ENCODE measurements around the gene ROCK2.

Gene ROCK2

DNA sequence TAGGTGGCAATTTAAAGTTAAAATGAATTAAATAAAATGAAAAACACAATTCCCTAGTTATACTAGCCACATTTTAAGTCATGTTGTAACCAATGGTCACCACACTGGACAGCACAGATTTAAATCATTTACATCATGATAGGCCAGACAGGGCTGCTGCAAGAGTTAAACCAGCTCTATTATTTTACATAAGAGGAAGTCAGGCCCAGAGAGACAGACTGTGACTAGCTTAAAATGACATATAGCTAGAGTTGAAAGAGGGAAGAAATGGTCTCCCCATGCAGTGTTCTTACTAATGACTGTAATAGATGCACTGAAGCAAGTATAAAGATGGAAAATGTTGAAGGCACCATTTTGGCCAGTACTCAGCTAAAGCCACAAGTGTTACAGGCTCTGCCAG is 119.5 kb downstream of the ROCK2 start:
- no peak for DNase-seq

DNA sequence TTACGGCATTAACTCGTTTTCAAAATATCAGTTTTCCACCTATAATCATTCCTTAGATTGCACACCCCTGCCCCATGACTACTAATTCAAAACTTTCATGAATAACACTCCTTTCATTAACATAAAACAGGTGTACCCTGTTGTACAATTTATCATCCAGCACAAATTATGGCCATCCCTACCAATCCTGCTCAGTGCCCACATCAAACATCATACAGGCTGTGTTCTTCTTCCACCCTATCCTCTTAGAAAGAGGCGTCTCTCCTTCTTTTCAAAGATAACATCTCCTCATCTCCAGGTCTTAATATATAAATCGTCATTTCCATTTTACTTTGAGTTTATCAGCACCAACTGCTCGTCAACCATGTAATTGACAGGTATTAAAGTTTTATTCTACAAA is 121.6 kb downstream of the ROCK2 start:
- DNase-seq = no peak

DNA sequence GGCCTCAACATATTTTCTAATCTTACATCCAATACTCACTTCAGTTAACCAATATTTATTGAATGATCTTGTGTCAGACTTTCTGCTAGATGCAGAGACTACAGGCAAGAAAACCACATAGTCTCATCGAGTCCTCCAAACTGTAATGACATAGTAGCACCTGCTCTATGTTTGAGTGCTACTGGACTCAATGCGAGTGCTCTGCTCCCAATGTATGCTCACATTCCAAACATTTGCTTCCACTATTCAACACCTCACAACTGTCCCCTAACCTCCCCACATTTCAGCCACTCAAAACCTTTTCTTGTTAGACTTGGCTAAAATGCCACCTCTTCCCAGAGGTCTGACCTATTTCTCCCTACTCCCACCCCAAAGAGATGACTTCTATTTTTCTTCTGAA is 124.0 kb downstream of the ROCK2 start:
- no peak for DNase-seq

DNA sequence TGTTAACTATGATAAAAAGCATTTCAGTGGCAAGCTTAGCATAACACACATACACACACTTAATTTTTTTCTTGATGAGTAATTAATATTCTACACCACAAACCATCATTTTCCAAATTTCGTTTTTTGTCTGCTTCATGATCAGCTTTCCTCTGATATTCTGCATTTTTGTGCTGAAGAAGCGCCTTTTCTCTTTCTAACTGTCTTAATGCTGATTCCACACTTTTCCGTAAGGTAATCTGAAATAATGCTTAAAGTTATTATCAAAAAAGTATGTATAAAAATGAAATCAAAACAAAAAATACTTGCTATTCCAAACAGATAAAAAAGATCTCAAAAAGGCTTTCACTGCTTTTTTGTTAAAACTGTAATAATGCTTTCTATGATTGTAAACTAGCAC is 129.0 kb downstream of the ROCK2 start:
- DNase-seq = no peak

DNA sequence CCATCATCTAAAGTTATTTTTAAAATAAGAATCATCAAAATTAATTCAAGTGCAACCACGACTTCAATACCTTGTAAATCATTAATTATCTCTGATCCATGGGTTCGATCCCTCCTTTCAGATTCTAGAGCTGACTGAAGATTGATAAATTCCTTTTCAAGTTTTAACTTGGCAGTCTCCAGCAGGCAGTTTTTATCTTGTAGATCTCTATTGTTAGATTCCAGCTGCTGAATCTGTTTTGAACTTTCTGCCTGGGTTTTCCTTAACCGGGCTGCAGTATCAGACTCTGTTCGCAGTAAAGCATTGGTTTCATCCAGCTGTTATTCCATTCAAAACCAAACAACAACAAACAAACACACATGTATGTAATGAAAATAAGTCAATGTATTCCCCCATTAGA is 129.7 kb downstream of the ROCK2 start:
- DNase-seq = no peak

DNA sequence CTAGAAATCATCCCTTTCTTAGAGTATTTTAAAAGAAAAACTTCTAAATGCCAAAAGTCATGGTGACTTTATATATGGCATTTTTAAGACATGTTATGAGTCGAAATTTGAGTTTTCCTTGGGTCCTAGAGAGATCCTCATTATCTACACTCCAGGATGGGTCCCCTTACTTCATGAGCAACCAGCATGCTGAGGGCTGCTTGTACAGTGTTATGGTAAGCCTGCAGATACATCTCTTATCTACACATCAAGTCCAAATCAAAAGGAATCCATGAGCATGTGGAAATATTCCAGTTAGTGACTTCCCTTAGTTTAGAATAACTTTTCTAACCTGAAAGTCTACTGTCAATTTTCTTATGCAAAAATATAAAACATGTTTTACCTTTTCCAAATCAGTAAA is 130.5 kb downstream of the ROCK2 start:
- no peak for DNase-seq

DNA sequence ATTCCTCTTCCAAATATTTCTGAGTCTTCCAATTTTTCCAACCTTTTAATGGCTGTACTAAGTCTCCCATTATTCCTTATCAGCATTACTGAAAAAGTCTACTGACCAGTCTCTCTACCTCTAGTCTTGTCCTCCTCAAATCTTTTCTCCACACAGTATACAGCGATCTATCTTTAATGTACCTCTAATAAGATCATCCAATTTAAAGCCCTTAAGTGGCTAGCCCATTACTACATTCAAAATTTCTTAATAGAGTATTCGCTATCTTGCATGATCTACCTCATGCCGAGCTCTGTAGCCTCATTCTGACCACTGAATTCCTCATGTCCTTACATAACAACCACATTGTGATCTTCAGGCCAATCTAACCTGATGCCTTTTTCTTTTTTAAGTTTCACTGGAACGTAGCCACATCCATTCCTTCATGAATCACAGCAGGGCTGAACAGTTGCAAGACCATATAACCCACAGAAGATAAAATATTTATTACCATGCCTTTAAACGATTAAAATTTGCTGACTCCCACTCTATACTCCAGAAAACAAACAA is 131.3 kb downstream of the ROCK2 start:
- no peak for DNase-seq

DNA sequence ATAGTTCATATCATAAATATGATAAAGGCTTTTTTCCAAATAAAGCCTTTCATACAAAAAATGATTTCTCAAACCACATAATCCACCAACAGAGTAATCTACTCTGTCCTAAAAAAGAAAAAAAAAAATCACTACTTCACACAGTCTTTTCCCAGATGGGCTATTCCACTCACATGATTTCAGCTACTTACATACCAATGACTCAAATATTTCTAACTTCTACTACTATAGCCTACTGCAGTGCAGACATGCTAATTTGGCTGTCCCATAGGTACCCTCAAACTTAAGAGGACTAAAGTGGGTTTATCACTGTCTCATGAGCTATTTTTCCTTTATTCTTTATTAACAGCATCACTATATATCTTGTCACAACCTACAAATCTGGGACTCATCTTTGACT is 131.8 kb downstream of the ROCK2 start:
- no peak for DNase-seq

DNA sequence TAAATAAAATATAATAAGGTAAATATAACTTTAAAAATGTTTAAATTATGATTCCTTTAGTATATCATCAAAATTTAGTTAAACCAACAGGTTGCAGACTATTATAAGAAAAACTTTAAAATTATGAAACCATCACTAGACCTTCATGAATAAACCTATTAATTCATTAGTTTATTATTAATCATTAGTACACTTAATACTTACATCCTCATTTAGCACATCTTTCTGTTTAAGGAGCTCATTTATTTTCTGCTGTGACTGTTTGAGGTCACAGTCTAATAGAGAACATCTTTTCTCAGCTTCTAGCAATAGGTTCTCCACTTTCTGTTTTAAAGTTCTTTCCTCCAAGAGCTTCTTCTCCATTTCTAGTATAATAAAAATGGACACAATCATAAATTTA is 136.4 kb downstream of the ROCK2 start:
- no peak for DNase-seq

DNA sequence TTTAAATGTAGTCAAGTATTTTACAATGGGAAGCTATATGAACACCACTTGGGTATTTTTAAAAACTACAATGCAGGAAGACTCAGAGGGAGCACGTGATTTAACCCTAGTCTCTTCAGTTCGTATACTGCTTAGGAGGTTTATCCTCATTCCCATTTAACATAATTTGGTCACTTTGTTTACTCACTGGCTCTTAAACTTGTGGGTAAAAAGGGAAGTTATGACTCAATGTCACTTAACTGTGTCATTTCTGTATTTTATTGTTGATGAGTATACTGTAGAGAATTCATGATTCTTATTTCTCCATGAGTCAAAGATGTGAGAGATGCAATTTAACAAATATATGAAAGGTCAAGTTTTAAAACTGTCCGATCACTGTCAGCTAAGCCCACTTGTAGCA is 141.0 kb downstream of the ROCK2 start:
- no peak for DNase-seq

DNA sequence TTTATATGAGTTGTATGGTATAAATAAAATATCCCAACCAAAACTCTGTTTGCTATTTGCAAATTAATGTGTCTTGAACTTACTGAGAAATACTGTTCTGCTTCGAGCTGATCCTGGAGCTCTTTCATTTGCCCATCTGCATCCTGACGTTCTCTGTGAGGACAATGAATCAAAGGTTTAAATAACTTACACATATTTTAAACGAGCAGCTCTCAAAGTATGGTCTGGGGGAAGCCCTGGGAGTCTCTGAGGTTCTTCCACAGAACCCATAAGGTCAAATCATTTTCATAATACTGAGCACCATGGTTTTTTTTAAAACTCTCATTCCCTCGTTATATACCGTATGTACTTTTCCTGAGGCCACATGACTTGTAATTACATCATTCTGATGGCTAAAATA is 142.5 kb downstream of the ROCK2 start:
- no peak for DNase-seq

DNA sequence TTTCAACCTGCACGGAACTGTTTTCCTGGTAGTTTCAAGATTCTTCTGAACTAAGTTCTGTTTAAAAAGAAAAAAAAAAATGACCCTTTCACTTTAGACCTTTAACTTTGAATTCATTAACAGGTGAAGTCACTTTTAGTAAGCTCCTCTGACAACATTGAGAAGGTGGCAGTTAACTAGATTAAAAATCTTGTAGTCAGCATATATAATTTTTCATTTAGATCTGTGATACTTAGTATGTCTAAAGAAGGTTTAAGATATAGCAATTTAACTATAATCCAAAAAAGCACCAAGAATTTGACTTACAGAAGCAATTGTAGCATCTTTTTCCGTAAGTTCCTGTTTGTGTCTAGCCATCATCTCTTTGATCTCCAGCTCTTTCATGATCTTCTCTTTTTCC is 143.8 kb downstream of the ROCK2 start:
- no peak for DNase-seq

DNA sequence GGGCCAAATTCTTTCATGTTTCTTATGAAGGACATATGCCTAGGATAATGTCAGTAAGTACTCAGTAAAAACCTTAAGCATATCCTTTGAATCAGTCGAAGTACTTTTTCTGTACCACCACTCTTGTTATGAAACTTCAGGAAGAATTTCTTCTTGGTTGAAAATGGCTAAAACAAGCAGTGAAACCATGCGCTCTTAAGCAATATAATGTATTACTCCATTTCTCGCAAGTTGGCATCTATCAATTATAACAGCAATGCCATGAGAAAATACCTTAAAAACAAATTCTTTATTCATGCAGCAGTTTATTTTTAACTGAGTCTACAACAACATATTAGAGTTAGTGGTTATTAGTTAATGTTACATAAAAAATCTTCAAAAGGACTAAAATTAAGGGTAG is 148.2 kb downstream of the ROCK2 start:
- DNase-seq = no peak

DNA sequence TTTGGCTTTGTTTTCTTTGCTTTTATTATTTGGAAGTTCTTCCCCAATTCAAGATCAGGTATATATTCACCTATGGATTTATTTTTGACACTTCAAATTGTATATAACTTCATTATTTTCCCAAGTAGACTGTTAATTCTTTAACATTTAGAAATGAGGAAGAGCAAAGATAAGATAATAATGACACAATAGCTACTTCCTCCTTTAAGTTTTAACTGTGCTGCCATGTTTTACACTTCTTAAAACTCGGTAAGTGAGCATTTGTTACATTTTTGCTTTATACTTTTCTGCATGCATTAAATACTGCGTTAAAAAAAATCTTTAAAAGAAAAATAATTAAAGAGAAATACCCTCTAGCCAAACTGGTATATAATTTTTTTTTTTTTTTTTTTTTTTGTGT is 156.7 kb downstream of the ROCK2 start:
- DNase-seq = no peak

DNA sequence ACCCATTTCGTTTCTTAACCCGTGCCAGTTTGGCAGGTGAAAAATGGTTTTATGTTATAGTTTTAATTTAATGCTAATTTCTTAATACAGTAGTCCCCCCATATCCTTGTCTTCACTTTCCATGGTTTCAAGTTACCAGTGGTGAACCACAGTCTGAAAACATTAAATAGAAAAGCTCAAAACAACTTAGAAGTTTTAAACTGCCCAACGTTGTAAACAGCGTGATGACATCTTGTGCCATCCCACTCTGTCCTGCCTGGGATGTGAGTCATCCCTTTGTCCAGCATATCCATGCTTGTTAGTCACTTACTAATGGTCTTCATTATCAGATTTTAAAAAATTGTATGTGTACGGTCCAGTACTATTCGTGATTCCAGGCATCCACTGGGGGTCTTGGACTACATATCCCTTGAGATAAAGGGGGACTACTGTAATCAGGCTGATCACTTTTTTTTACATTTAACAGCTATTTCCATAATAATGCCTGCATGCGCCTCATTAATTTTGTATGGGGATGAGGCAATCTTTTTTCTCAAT is 157.3 kb downstream of the ROCK2 start:
- DNase-seq = no peak

DNA sequence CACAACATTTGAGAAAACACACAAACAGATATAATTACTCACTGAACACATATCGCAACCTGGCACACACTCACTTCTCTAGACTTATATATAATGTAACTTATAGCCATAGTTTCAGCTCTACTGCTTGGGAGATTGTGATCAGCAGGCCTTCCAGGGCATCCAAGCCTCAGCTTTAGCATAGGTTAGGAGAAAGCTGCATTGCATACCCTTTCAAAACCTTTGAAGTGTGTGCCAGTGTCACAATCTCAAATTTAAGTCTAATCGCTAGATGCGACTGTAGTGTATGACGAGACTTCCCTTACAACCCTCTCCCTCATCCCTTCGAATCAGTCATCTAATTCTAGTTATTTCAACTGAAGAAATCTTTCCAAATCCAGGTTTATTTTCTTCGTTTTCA is 158.3 kb downstream of the ROCK2 start:
- no peak for DNase-seq

DNA sequence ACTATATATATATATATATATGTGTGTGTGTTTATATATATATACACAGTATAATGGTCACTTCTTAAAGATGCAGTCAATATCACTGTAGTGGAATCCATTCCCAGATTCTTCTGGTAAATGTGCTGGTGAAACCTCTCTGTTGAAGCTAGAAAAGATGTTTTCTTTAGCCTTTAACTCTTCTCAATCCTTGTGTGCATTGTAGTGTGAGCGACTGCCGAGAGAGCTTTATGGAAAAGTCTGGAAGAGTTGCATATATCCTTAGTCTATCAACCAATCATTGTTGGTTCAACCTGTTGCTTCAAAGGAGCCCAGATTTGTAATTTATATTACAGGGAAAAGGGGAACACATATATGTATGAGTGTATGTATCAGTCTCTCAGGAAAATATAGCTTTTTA is 161.5 kb downstream of the ROCK2 start:
- no peak for DNase-seq

DNA sequence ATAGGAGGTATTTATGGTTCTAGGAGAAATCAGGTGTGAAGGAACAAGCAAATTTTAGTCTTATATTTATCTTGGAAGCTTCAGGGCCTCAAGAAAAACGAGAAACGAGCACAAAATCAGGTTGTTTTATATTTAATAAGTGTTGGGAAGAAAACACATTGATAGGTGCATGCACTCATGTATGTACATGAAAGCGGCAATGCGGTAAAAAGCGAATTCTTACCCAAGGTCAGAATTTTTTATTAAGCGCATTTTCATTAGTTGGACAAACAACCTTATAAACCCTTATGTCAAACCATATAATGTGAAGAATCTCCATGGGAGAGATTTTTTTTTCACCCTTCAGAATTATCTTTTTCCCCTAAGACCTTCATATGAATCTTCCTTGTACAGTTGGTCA is 163.8 kb downstream of the ROCK2 start:
- DNase-seq = no peak

DNA sequence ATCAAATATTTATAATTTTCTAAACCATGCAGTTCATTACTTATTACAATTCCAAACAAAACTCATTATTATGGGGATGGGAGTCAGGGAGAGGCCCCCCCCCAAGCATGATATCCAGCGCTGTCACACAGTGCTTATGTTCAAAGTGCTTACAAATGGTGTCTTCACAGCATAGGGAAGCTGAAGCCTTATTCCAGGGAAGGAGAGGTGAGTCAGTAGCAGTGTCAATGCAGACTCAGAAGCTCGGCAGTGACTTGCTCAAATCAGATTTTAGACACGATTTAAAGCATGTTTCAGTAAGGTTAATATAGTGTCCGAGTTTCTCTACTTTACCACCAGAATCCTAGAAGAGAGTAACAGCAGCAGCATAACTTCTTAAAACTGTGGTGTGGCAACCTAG is 164.5 kb downstream of the ROCK2 start:
- DNase-seq = no peak

DNA sequence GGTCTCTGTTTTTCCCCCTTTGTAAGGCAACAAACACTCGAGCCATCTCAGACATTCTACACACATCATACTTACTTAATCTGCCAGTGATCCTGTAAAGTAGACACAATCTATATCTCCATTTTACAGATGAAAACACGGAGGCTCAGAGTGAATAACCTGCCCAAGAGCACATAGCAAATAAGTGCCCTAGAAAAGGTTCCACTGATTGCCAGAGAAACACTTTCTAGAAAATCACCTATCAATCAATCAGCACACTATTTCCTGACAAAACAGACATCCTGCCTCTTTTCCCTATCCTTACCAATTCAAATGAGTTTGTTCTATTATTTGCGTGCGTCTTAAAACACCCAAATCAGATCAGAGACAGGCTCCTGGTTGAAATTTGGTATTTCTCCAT is 165.2 kb downstream of the ROCK2 start:
- DNase-seq = no peak

DNA sequence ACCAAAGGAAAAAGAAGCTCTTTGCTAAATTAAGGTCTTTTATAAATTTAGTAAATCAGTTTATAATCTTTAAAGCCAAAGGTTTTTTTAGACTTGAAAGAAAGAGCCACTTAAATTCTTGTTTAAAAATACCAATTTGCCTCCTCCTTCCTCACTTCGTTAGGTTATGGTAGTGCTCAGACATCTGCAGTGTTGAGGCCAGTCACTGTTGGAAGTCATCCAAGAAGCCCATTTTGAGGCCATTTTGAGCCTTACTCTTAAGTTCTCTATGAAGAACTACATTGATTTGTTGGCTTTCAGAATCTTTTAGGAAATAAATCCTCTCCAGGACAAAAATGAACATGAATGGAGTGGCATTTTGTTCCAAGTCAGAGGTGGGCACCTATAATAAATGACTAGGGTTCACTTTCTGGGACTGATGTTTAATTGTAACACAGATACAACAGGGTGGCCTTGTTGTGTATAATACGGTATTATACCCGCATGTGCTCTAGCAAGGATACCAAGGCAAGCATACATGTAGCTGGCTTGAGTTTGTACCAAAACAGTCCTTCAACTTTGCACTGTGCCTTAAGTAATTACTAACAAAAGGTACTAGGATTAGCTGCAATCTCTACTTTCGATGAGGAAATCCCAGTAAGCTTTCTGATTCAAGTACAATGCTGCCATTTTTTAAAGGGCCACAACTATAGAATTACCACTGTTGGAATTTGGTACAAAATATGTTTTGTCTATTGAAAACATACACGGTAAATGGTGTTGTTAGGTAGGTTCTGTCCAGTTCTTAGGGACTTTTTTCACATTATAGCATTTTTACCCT is 166.4 kb downstream of the ROCK2 start:
- no peak for DNase-seq

DNA sequence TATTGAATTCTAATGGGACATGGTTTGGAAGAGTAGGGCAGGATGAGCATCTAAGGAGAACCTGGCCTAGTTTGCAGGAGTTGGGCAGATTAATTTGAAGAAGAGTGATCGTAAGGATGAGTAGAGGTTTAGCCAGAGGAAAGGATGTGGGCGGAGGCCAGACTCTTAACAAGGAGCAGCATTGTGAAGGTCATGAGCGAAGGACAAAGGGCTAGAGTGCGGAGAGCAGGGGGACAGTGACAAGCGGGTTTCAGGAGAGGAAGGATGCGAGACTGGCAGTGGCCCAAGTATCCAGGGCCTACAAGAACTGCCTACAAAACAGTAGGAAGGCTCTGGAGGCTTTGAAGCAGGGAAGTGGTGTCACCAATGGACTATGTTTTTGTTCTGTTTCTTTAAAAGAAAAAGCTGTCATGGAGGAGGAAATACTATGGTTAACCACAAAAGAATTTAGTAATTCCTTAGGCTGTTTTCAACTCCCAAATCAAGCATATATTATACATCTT is 169.1 kb downstream of the ROCK2 start:
- no peak for DNase-seq

DNA sequence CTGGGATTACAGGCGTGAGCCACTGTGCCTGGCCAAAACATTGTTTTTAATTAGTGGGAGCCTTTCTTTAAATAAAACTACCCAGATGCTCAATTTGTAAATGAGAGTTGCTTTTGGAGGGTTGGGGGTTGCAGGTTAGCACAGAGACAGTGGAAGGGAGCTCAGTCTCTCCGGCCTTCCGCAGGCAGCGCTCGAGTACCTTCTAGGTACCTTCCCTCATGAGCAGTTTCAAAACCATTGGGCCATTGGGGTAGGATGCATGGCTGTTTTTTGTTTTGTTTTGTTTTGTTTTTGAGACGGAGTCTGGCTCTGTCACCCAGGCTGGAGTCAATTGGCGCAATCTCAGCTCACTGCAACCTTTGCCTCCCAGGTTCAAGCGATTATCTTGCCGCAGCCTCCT is 170.2 kb downstream of the ROCK2 start:
- DNase-seq = no peak

DNA sequence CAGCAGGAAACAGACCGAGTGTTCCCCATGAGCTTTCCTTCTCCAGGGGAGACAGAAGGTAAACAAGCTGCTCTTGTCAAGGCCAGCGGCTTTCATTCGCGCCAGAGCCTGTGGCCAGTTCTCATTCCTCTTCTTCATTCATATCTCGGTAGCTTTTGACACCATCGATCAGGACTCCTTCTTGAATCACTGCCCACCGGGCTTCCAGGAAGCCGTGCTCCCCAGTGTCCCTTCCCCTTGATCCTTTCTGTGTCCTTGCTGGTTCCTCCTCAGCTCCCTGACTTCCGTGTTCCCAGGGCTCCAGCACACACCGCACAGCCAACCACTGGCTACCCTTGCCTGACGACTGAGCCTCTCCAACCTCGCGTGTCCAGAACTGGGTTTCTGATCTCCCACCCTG is 175.1 kb downstream of the ROCK2 start:
- DNase-seq = no peak

DNA sequence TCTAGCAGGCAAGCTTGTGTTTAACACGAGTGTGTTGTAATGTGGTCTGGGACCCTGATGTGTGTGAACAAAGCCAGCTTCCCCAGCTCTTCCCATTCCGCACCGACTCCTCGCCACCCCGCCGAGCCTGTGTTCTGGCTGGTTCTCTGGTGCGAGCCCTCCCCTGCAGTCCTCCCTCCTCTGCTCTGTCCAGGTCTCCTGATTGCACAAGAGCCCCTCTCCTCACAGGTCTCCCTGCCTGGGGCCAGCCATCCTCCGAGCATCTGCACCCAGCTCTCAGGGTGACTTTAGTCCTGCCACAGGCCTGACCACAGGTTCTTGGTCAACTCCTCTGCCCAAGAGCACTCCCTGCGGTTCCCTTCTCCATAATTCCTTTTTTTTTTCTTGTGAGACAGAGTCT is 175.9 kb downstream of the ROCK2 start:
- no peak for DNase-seq
